Renal cortex interstitium (tissue), 11 donors: ENCODE measurements around the gene TMEM238L. TPM values are rescaled to one million over a fixed set of nuclear protein-coding genes. Genes with fewer than 3 reads are reported as not detected.

Experiments used
- DNase-seq, 11 donors: peaks; one replicate each; pipeline ENCODE4 v3.0.0-alpha.2; 2013; ENCODE audit warnings: low read depth in 9 of 11, low spot score in 4 of 11; ENCODE audit errors: extremely low read depth in 1 of 11
- polyA plus RNA-seq, 3 donors: library from polyadenylated mRNA; unstranded; fragments of 120-200 nt; gene quantifications; one replicate each; pipeline ENCODE4 v1.2.1, GENCODE V29; 2013; ENCODE audit not compliant: insufficient read length in 3 of 3

TMEM238L gene
- polyA plus RNA-seq, 3 donors = 1.9 to 11.1 (median 2.9) TPM

GRCh38 chr17:10812674-10813073, 8.8 kb upstream of the TMEM238L start:
- DNase-seq = no peak

GRCh38 chr17:10809605-10810004, 5.7 kb upstream of the TMEM238L start:
- no peak for DNase-seq

- DNase-seq = no peak
Observed at GRCh38 chr17:10807704-10808128, 3.8 kb upstream of the TMEM238L start.

GRCh38 chr17:10806545-10807262, 2.8 kb upstream of the TMEM238L start:
- no peak for DNase-seq

- no peak for DNase-seq
Observed at GRCh38 chr17:10805911-10806310, 2.0 kb upstream of the TMEM238L start.

- DNase-seq = no peak
Observed at GRCh38 chr17:10804546-10804945, 647 bp upstream of the TMEM238L start.

GRCh38 chr17:10803350-10803749, 549 bp downstream of the TMEM238L start:
- no peak for DNase-seq

GRCh38 chr17:10802496-10803284, 1.2 kb downstream of the TMEM238L start:
- DNase-seq = no peak

- DNase-seq = no peak
Observed at GRCh38 chr17:10799407-10799806, 4.5 kb downstream of the TMEM238L start.

GRCh38 chr17:10798910-10799309, 5.0 kb downstream of the TMEM238L start:
- DNase-seq = no peak

- no peak for DNase-seq
Observed at GRCh38 chr17:10798332-10798749, 5.6 kb downstream of the TMEM238L start.

- DNase-seq = no peak
Observed at GRCh38 chr17:10797476-10798328, 6.2 kb downstream of the TMEM238L start.

- peak in 1 of 11 donors; percentile 33 for DNase-seq
Observed at GRCh38 chr17:10793816-10794215, 10.1 kb downstream of the TMEM238L start.

- DNase-seq = no peak
Observed at GRCh38 chr17:10793256-10793655, 10.6 kb downstream of the TMEM238L start.

- no peak for DNase-seq
Observed at GRCh38 chr17:10792151-10792550, 11.7 kb downstream of the TMEM238L start.

GRCh38 chr17:10790491-10791401, 13.2 kb downstream of the TMEM238L start:
- DNase-seq = no peak

- DNase-seq = no peak
Observed at GRCh38 chr17:10789694-10790271, 14.1 kb downstream of the TMEM238L start.
